Hepatocyte (in vitro differentiated cells): ENCODE results near the gene MTHFD1L. TPM values are rescaled to one million over a fixed set of nuclear protein-coding genes. Genes with fewer than 3 reads are reported as not detected.

ENCODE experiments used
- DNase-seq: peaks from one replicate; pipeline ENCODE4 v3.0.0-alpha.2; 2016; ENCODE audit warnings: low spot score
- H2AFZ ChIP-seq: fragments of 200-600 bp; sonication (generic); 2 replicates; pipeline ENCODE4 v1.6.0; 2016; ENCODE audit warnings: antibody characterized with exemption, mild to moderate bottlenecking
- H3K27ac ChIP-seq: fragments of 200-600 bp; sonication (generic); 2 replicates; pipeline ENCODE4 v1.5.1; 2016; ENCODE audit warnings: mild to moderate bottlenecking
- H3K27me3 ChIP-seq: fragments of 200-600 bp; sonication (generic); 2 replicates; pipeline ENCODE4 v1.6.1; 2016
- H3K36me3 ChIP-seq: fragments of 200-600 bp; sonication (generic); replicated peaks from 2 replicates; pipeline ENCODE4 v1.5.1; 2016; ENCODE audit warnings: low read depth; ENCODE audit not compliant: insufficient read depth
- H3K4me1 ChIP-seq: fragments of 200-600 bp; sonication (generic); 2 replicates; pipeline ENCODE4 v1.5.1; 2016; ENCODE audit warnings: mild to moderate bottlenecking, moderate library complexity; ENCODE audit not compliant: insufficient read depth
- H3K4me2 ChIP-seq: fragments of 200-600 bp; sonication (generic); 2 replicates; pipeline ENCODE4 v1.6.0; 2016
- H3K4me3 ChIP-seq: fragments of 200-600 bp; sonication (generic); 2 replicates; pipeline ENCODE4 v1.5.1; 2016; ENCODE audit warnings: mild to moderate bottlenecking
- H3K79me2 ChIP-seq: fragments of 200-600 bp; sonication (generic); 2 replicates; pipeline ENCODE4 v1.6.0; 2017; ENCODE audit warnings: mild to moderate bottlenecking
- H3K9me2 ChIP-seq: fragments of 200-600 bp; sonication (generic); replicated peaks from 2 replicates; pipeline ENCODE4 v1.6.0; 2017; ENCODE audit warnings: mild to moderate bottlenecking; ENCODE audit not compliant: insufficient read depth
- H3K9me3 ChIP-seq: fragments of 200-600 bp; sonication (generic); 2 replicates; pipeline ENCODE4 v1.5.1; 2016; ENCODE audit warnings: low read depth, mild to moderate bottlenecking
- H4K20me1 ChIP-seq: fragments of 200-600 bp; sonication (generic); 2 replicates; pipeline ENCODE4 v1.6.0; 2016; ENCODE audit warnings: mild to moderate bottlenecking; ENCODE audit not compliant: insufficient read depth, poor library complexity, severe bottlenecking
- EZH2 ChIP-seq: fragments of 200-600 bp; sonication (generic); IDR thresholded peaks from 2 replicates; pipeline ENCODE4 v1.6.1; 2016; ENCODE audit warnings: antibody characterized with exemption, mild to moderate bottlenecking, borderline replicate concordance
- EZH2phosphoT487 ChIP-seq: fragments of 200-600 bp; sonication (generic); IDR thresholded peaks from one replicate; pipeline ENCODE4 v1.6.1; 2018; ENCODE audit warnings: antibody characterized with exemption, mild to moderate bottlenecking, low read depth, moderate library complexity; ENCODE audit not compliant: unreplicated experiment, severe bottlenecking
- WGBS: methylation state at CpG from one replicate; pipeline ENCODE4 v1.1.6; 2016; ENCODE audit warnings: low lambda C conversion rate; ENCODE audit errors: missing lambda C conversion rate; 5-methylcytosine and 5-hydroxymethylcytosine counted together
- polyA plus RNA-seq: library from polyadenylated mRNA; unstranded; fragments of >200 nt; fragmentation: Nextera tagmentation; extraction: Ambion mirVana; gene quantifications from 2 replicates; pipeline ENCODE4 v1.2.1, GENCODE V29; 2016
- total RNA-seq: library from RNA; depleted of rRNA; stranded (reverse); fragments of >200 nt; gene quantifications from 2 replicates; pipeline ENCODE4 v1.2.3, GENCODE V29; 2014
- TF ChIP-seq, protein P1 (sequence below): fragments of 200-600 bp; sonication (generic); IDR thresholded peaks from 2 replicates; pipeline ENCODE4 v1.5.1; 2016; ENCODE audit warnings: antibody characterized with exemption, mild to moderate bottlenecking; ENCODE audit not compliant: poor library complexity

MTHFD1L gene
- total and polyA plus RNA-seq, 2 experiments from 2014 or later: 28.4 to 30.8 TPM

DNA sequence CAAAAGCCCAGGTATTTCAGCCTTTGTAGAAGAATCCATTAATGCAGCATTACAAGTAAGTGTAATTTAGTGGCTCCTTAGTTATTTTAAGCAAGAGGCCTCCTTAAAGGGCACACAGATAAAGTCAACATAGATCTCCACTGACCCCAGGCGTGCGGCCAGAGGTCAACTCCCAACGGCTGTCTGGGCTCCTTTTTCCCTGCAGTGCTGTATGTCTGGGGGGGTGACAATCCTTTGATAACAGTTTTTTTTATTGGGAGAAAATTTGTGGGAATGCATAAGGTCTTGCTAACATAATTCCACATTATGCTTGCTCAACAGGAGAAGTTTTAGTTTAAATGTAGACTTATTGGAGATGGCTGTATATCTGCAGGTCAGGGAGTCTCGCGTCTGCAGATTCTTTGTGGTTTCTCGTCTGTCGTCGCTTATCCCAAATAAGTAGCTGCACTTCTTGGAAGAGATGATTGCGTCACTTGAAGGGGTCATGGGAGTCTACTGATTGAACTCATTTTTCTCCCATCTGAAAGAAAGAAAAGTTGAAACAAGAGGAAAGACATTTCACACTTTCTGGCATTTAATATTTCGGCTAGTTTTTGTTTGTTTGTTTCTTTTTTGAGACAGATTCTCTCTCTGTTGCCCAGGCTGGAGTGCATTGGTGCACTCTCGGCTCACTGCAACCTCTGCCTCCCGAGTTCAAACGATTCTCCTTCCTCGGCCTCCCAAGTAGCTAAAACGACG is 222.5 kb downstream of the MTHFD1L start:
- H3K79me2 ChIP-seq: no peaks in the 10 kb centered on the region
- no peaks in the 10 kb centered on the region for H3K9me3 ChIP-seq
- no peaks in the 10 kb centered on the region for H3K27me3 ChIP-seq
- H3K36me3 ChIP-seq: no peaks in the 10 kb centered on the region
- no peak overlapping the region for H3K27ac ChIP-seq
- no peaks in the 10 kb centered on the region for H3K9me2 ChIP-seq
- H3K4me1 ChIP-seq: peaks cover 6% of the 10 kb centered on the region
- TF ChIP-seq EZH2 (no peak), EZH2phosphoT487 (no peak)
- TF ChIP-seq, protein P1, sequence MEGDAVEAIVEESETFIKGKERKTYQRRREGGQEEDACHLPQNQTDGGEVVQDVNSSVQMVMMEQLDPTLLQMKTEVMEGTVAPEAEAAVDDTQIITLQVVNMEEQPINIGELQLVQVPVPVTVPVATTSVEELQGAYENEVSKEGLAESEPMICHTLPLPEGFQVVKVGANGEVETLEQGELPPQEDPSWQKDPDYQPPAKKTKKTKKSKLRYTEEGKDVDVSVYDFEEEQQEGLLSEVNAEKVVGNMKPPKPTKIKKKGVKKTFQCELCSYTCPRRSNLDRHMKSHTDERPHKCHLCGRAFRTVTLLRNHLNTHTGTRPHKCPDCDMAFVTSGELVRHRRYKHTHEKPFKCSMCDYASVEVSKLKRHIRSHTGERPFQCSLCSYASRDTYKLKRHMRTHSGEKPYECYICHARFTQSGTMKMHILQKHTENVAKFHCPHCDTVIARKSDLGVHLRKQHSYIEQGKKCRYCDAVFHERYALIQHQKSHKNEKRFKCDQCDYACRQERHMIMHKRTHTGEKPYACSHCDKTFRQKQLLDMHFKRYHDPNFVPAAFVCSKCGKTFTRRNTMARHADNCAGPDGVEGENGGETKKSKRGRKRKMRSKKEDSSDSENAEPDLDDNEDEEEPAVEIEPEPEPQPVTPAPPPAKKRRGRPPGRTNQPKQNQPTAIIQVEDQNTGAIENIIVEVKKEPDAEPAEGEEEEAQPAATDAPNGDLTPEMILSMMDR: no peak
- peak overlapping the region; percentile 2 for H3K4me2 ChIP-seq
- no peak overlapping the region for H2AFZ ChIP-seq
- no peak for DNase-seq
- H3K4me3 ChIP-seq: no peak overlapping the region
- no peaks in the 10 kb centered on the region for H4K20me1 ChIP-seq
- WGBS: 59% methylated on average over 16 of the region's 16 CpGs

DNA sequence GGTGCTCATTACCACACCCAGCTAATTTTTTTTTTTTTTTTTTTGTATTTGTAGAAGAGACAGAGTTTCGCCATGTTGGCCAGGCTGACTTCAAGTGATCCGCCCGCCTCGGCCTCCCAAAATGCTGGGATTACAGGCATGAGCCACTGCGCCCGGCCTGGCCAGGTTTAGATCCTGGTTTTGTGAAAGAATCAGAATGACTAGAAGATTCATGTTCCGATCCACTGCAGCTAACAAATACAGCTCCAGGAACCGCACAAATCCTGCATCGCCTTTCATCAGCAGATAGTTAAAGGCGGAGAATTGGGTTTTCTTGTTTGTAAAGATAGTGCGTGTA is 223.1 kb downstream of the MTHFD1L start:
- Histone ChIP-seq H3K4me1 (peaks cover 6% of the 10 kb centered on the region), H3K9me3 (no peaks in the 10 kb centered on the region), H3K4me2 (no peak overlapping the region), H3K79me2 (no peaks in the 10 kb centered on the region), H3K27ac (no peak overlapping the region), H2AFZ (no peak overlapping the region), H3K4me3 (no peak overlapping the region), H3K9me2 (no peaks in the 10 kb centered on the region), H4K20me1 (no peaks in the 10 kb centered on the region), H3K36me3 (no peaks in the 10 kb centered on the region), H3K27me3 (no peaks in the 10 kb centered on the region)
- no peak for DNase-seq
- 96% methylated on average over 11 of the region's 11 CpGs for WGBS
- TF ChIP-seq EZH2phosphoT487 (no peak), EZH2 (no peak)
- TF ChIP-seq, protein P1: no peak

DNA sequence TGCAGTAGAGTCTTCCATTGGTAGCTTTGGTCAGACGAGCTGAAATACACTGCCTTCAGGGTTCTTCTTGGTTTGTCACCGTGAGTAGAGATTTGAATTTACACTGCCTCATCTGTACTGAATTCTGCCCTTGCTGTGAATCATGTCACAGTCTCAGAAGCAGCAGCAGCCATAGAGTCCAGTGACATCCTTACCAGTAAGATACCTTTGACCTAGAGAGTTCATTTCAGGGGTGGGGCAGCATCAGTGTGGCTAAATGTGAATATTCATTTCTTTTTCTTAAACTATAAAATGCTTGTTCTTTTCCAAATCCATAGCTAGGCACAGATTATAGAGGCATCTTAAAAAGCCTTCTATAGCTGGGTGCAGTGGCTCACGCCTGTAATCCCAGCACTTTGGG is 223.5 kb downstream of the MTHFD1L start:
- TF ChIP-seq EZH2: no peak
- TF ChIP-seq, protein P1: no peak
- no peak for TF ChIP-seq EZH2phosphoT487
- 84% methylated on average over 3 of the region's 3 CpGs for WGBS

More for the DNA sequence above, 223.5 kb downstream of the MTHFD1L start:
- Histone ChIP-seq H3K36me3 (no peaks in the 10 kb centered on the region), H3K4me1 (peaks cover 6% of the 10 kb centered on the region), H3K9me3 (no peaks in the 10 kb centered on the region), H3K4me2 (no peak overlapping the region), H4K20me1 (no peaks in the 10 kb centered on the region), H3K9me2 (no peaks in the 10 kb centered on the region), H3K79me2 (no peaks in the 10 kb centered on the region), H2AFZ (no peak overlapping the region), H3K27ac (no peak overlapping the region), H3K4me3 (no peak overlapping the region), H3K27me3 (no peaks in the 10 kb centered on the region)
- no peak for DNase-seq
